HEK293 (cell line): ENCODE results near the gene AK3.

Experiments used
- ELK4 ChIP-seq: IDR thresholded peaks from 2 replicates; pipeline ENCODE4 v1.6.1; 2011; ENCODE audit warnings: mild to moderate bottlenecking, low read depth, low read length, borderline replicate concordance
- GFI1B ChIP-seq: fragments of 450-650 bp; formaldehyde crosslinking; IDR thresholded peaks from 2 replicates; pipeline ENCODE4 v1.5.1; 2016; ENCODE audit warnings: missing biosample characterization, missing genetic modification characterization
- GLIS2 ChIP-seq: fragments of 450-650 bp; formaldehyde crosslinking; IDR thresholded peaks from 2 replicates; pipeline ENCODE4 v1.5.1; 2016; ENCODE audit warnings: missing biosample characterization, missing genetic modification characterization
- KLF17 ChIP-seq: fragments of 450-650 bp; formaldehyde crosslinking; IDR thresholded peaks from 2 replicates; pipeline ENCODE4 v1.5.1; 2016; ENCODE audit warnings: missing biosample characterization, missing genetic modification characterization
- KLF8 ChIP-seq: fragments of 450-650 bp; formaldehyde crosslinking; IDR thresholded peaks from 2 replicates; pipeline ENCODE4 v1.5.1; 2016; ENCODE audit warnings: missing biosample characterization, missing genetic modification characterization
- KLF9 ChIP-seq: fragments of 450-650 bp; formaldehyde crosslinking; IDR thresholded peaks from 2 replicates; pipeline ENCODE4 v1.5.1; 2016; ENCODE audit warnings: missing biosample characterization, missing genetic modification characterization, low read depth
- MYNN ChIP-seq: fragments of 450-650 bp; formaldehyde crosslinking; IDR thresholded peaks from 2 replicates; pipeline ENCODE4 v1.5.1; 2016; ENCODE audit warnings: missing biosample characterization, missing genetic modification characterization, borderline replicate concordance
- ZBTB20 ChIP-seq: fragments of 450-650 bp; formaldehyde crosslinking; IDR thresholded peaks from 2 replicates; pipeline ENCODE4 v1.5.1; 2016; ENCODE audit warnings: missing biosample characterization, missing genetic modification characterization
- ZBTB21 ChIP-seq: fragments of 450-650 bp; formaldehyde crosslinking; IDR thresholded peaks from 2 replicates; pipeline ENCODE4 v1.5.1; 2017; ENCODE audit warnings: missing biosample characterization, missing genetic modification characterization
- ZBTB8A ChIP-seq: fragments of 450-650 bp; formaldehyde crosslinking; IDR thresholded peaks from 2 replicates; pipeline ENCODE4 v1.5.1; 2016; ENCODE audit warnings: missing biosample characterization, missing genetic modification characterization
- ZNF112 ChIP-seq: fragments of 450-650 bp; formaldehyde crosslinking; IDR thresholded peaks from 2 replicates; pipeline ENCODE4 v1.5.0; 2017; ENCODE audit warnings: missing biosample characterization, missing genetic modification characterization
- ZNF121 ChIP-seq: fragments of 450-650 bp; formaldehyde crosslinking; IDR thresholded peaks from 2 replicates; pipeline ENCODE4 v1.5.1; 2016; ENCODE audit warnings: missing biosample characterization, missing genetic modification characterization
- ZNF132 ChIP-seq: fragments of 450-650 bp; formaldehyde crosslinking; IDR thresholded peaks from 2 replicates; pipeline ENCODE4 v1.5.1; 2017; ENCODE audit warnings: missing biosample characterization, missing genetic modification characterization, borderline replicate concordance
- ZNF19 ChIP-seq: fragments of 450-650 bp; formaldehyde crosslinking; IDR thresholded peaks from 2 replicates; pipeline ENCODE4; 2016; ENCODE audit warnings: missing biosample characterization, missing genetic modification characterization, low read depth
- ZNF248 ChIP-seq: fragments of 450-650 bp; formaldehyde crosslinking; IDR thresholded peaks from 2 replicates; pipeline ENCODE4 v1.5.1; 2017; ENCODE audit warnings: missing biosample characterization, missing genetic modification characterization
- ZNF280C ChIP-seq: fragments of 450-650 bp; formaldehyde crosslinking; IDR thresholded peaks from 2 replicates; pipeline ENCODE4 v1.5.1; 2016; ENCODE audit warnings: missing biosample characterization, missing genetic modification characterization
- ZNF335 ChIP-seq: fragments of 450-650 bp; formaldehyde crosslinking; conservative IDR thresholded peaks from 2 replicates; pipeline ENCODE4 v1.5.1; 2016; ENCODE audit warnings: missing biosample characterization, missing genetic modification characterization
- ZNF354C ChIP-seq: fragments of 450-650 bp; formaldehyde crosslinking; IDR thresholded peaks from 2 replicates; pipeline ENCODE4 v1.5.1; 2016; ENCODE audit warnings: missing biosample characterization, missing genetic modification characterization, low read depth, borderline replicate concordance
- ZNF366 ChIP-seq: fragments of 450-650 bp; formaldehyde crosslinking; conservative IDR thresholded peaks from 2 replicates; pipeline ENCODE4 v1.5.1; 2016; ENCODE audit warnings: missing biosample characterization, missing genetic modification characterization
- ZNF423 ChIP-seq: fragments of 450-650 bp; formaldehyde crosslinking; IDR thresholded peaks from 2 replicates; pipeline ENCODE4 v1.5.1; 2016; ENCODE audit warnings: missing biosample characterization, missing genetic modification characterization
- ZNF426 ChIP-seq: fragments of 450-650 bp; formaldehyde crosslinking; IDR thresholded peaks from 2 replicates; pipeline ENCODE4 v1.5.1; 2017; ENCODE audit warnings: missing biosample characterization, missing genetic modification characterization, mild to moderate bottlenecking, inconsistent platforms, moderate library complexity
- ZNF473 ChIP-seq: fragments of 450-650 bp; formaldehyde crosslinking; IDR thresholded peaks from 2 replicates; pipeline ENCODE4 v1.5.1; 2017; ENCODE audit warnings: missing biosample characterization, missing genetic modification characterization
- ZNF513 ChIP-seq: fragments of 450-650 bp; IDR thresholded peaks from 2 replicates; pipeline ENCODE4 v1.5.1; 2018; ENCODE audit warnings: missing biosample characterization, missing genetic modification characterization
- ZNF654 ChIP-seq: fragments of 450-650 bp; formaldehyde crosslinking; IDR thresholded peaks from 2 replicates; pipeline ENCODE4 v1.5.1; 2016; ENCODE audit warnings: low read depth, missing biosample characterization, missing genetic modification characterization
- ZNF701 ChIP-seq: fragments of 450-650 bp; formaldehyde crosslinking; IDR thresholded peaks from 2 replicates; pipeline ENCODE4 v1.5.1; 2016; ENCODE audit warnings: missing biosample characterization, missing genetic modification characterization
- ZNF704 ChIP-seq: fragments of 450-650 bp; formaldehyde crosslinking; IDR thresholded peaks from 2 replicates; pipeline ENCODE4 v1.5.1; 2016; ENCODE audit warnings: missing biosample characterization, missing genetic modification characterization
- ZNF777 ChIP-seq: fragments of 450-650 bp; formaldehyde crosslinking; IDR thresholded peaks from 2 replicates; pipeline ENCODE4 v1.5.1; 2017; ENCODE audit warnings: missing biosample characterization, missing genetic modification characterization, borderline replicate concordance
- ZNF791 ChIP-seq: fragments of 450-650 bp; formaldehyde crosslinking; IDR thresholded peaks from 2 replicates; pipeline ENCODE4 v1.5.1; 2016; ENCODE audit warnings: missing biosample characterization, missing genetic modification characterization
- ZNF837 ChIP-seq: fragments of 450-650 bp; formaldehyde crosslinking; IDR thresholded peaks from 2 replicates; pipeline ENCODE4 v1.5.1; 2016; ENCODE audit warnings: missing biosample characterization, missing genetic modification characterization
- ZNF843 ChIP-seq: fragments of 450-650 bp; formaldehyde crosslinking; IDR thresholded peaks from 2 replicates; pipeline ENCODE4 v1.5.1; 2016; ENCODE audit warnings: missing biosample characterization, missing genetic modification characterization

Gene AK3

GRCh38 chr9:4679268-4680172, 61.5 kb downstream of the AK3 start, which contains the start of gene CDC37L1 (continued):
- no peak for TF ChIP-seq ELK4
- 0 out of 2 replicates have a peak, but pooled peaks have one; percentile 32 for TF ChIP-seq KLF17 (tag by site-specific recombination)
- TF ChIP-seq ZNF704 = no peak
- TF ChIP-seq ZNF132 (tag by site-specific recombination) = no peak
- TF ChIP-seq KLF9 = peak; percentile 65
- peak; percentile 21; the same call in 1 of the 2 replicates for TF ChIP-seq ZNF366 (tag by site-specific recombination)
- TF ChIP-seq ZBTB8A (tag by site-specific recombination) = peak; percentile 65
- TF ChIP-seq ZNF777 (tag by site-specific recombination) = peak; percentile 65; the same call in 1 of the 2 replicates
- TF ChIP-seq ZNF335 (tag by site-specific recombination) = peak; percentile 69
- TF ChIP-seq MYNN (tag by site-specific recombination) = no peak
- TF ChIP-seq ZNF280C (tag by site-specific recombination) = no peak
- no peak for TF ChIP-seq ZNF112 (tag by site-specific recombination)
- TF ChIP-seq ZNF837 (tag by site-specific recombination) = no peak
- no peak for TF ChIP-seq ZNF654 (tag by site-specific recombination)
- peak; percentile 56; the same call in 1 of the 2 replicates for TF ChIP-seq ZNF423 (tag by site-specific recombination)
- TF ChIP-seq GFI1B (tag by site-specific recombination) = no peak
- no peak for TF ChIP-seq ZNF843 (tag by site-specific recombination)
- TF ChIP-seq ZNF473 (tag by site-specific recombination) = no peak
- peak; percentile 58; the same call in 1 of the 2 replicates for TF ChIP-seq ZBTB21 (tag by site-specific recombination)
- TF ChIP-seq ZBTB20 (tag by site-specific recombination) = peak; percentile 74; the same call in 1 of the 2 replicates
- peak; percentile 37; the same call in 1 of the 2 replicates for TF ChIP-seq KLF8 (tag by site-specific recombination)
- no peak for TF ChIP-seq ZNF248 (tag by site-specific recombination)
- no peak for TF ChIP-seq ZNF354C (tag by site-specific recombination)
- no peak for TF ChIP-seq ZNF426 (tag by site-specific recombination)
- TF ChIP-seq ZNF791 (tag by site-specific recombination) = no peak
- peak; percentile 50; the same call in 1 of the 2 replicates for TF ChIP-seq GLIS2
- no peak for TF ChIP-seq ZNF513 (tag by site-specific recombination)
- no peak for TF ChIP-seq ZNF121 (tag by site-specific recombination)
- TF ChIP-seq ZNF701 = no peak
- no peak for TF ChIP-seq ZNF19 (tag by site-specific recombination)
